ENCODE data around the gene TCP11L1. TPM values are rescaled to one million over a fixed set of nuclear protein-coding genes. Genes with fewer than 3 reads are reported as not detected.

Gene TCP11L1
- total and polyA plus RNA-seq, 2 of the 8 experiments (the other 6 are each of a cell fraction or from before 2014, with no cell fraction given), result 10.9 to 23.1 TPM

GRCh38 chr11:33045551-33046255 is 6.3 kb downstream of the TCP11L1 start:
- Histone ChIP-seq H3K4me2 (ENCODE audit: insufficient read depth in 1 of 2, low read depth in 2 of 2, low read length in 2 of 2) (no peak overlapping the region), H2AK5ac (ENCODE audit: low read depth, low read length) (no peak overlapping the region), H4K20me1 (replicated peaks in 1 of 2; ENCODE audit: control insufficient read depth in 1 of 2, insufficient read depth in 2 of 2, low read length in 2 of 2) (no peaks in the 10 kb centered on the region), H3K27ac (ENCODE audit: low read depth, low read length) (no peak overlapping the region), H3K56ac (replicated peaks; ENCODE audit: insufficient read length, low read depth, low read length) (no peak overlapping the region), H3K14ac (ENCODE audit: insufficient read length) (no peak overlapping the region), H3K79me1 (ENCODE audit: low read depth, low read length) (no peaks in the 10 kb centered on the region), H2BK5ac (ENCODE audit: low read depth, low read length) (no peak overlapping the region), H3K23me2 (ENCODE audit: low read depth, low read length) (no peaks in the 10 kb centered on the region), H3K9ac (replicated peaks in 1 of 4; ENCODE audit: extremely low read depth in 1 of 4, low read depth in 3 of 4, low read length in 3 of 4) (no peak overlapping the region), H4K5ac (ENCODE audit: insufficient read length, low read depth, low read length) (no peak overlapping the region), H3K4ac (replicated peaks; ENCODE audit: insufficient read length, low read depth, low read length) (no peak overlapping the region), H3K36me3 (ENCODE audit: control insufficient read depth in 2 of 4, insufficient read depth in 4 of 4, low read length in 3 of 4) (peaks cover 0 to 33% (median 11%) of the 10 kb centered on the region in 4 experiments; a peak in 4 of 8 replicates), H3K18ac (ENCODE audit: extremely low read depth, low read length) (no peak overlapping the region), H3K27me3 (replicated peaks in 1 of 4; ENCODE audit: control insufficient read depth in 3 of 4, extremely low read depth in 1 of 4, insufficient read depth in 3 of 4, low read length in 3 of 4) (no peaks in the 10 kb centered on the region), H4K8ac (ENCODE audit: extremely low read depth, insufficient read depth, low read length) (no peak overlapping the region), H2BK15ac (ENCODE audit: low read length) (no peak overlapping the region), H3K4me1 (replicated peaks in 1 of 4; ENCODE audit: control insufficient read depth in 3 of 4, insufficient read depth in 4 of 4, low read length in 3 of 4) (peaks cover 0 to 2% (median 0%) of the 10 kb centered on the region in 4 experiments; a peak in 2 of 7 replicates), H3K23ac (ENCODE audit: insufficient read length) (no peak overlapping the region), H2AFZ (ENCODE audit: low read length) (no peak overlapping the region), H2BK120ac (replicated peaks; ENCODE audit: low read depth, low read length) (no peak overlapping the region), H2BK12ac (ENCODE audit: low read depth, low read length) (no peak overlapping the region), H3K79me2 (ENCODE audit: control insufficient read depth in 1 of 2, insufficient read depth in 2 of 2, low read length in 2 of 2) (0 out of 4 replicates have a peak, but pooled peaks cover 0 to 3% of the 10 kb centered on the region in 2 experiments), H3K4me3 (ENCODE audit: extremely low read depth in 1 of 4, insufficient read depth in 2 of 4, low read depth in 3 of 4, low read length in 4 of 4) (no peak overlapping the region), H3K9me3 (ENCODE audit: insufficient read depth in 2 of 2, low read depth in 1 of 2, low read length in 1 of 2) (peaks cover 0 to 3% of the 10 kb centered on the region in 2 experiments; a peak in 1 of 4 replicates), H2BK20ac (ENCODE audit: low read length) (no peak overlapping the region), H4K91ac (replicated peaks; ENCODE audit: insufficient read length, low read length) (no peak overlapping the region)
- FAIRE-seq (no peak), DNase-seq (ENCODE audit: low read depth in 1 of 2, low spot score in 2 of 2) (no peak)
- CTCF ChIA-PET (ENCODE audit: partially characterized antibody), result interaction anchor here (0.8 to 1.2 kb wide), 2 partner anchors 42 to 86 kb away, joined by 3 to 4 read pairs; no protein-coding TSS in a partner anchor
- no peak for TF ChIP-seq CBX5 (IDR thresholded peaks at IDR 0.05; ENCODE audit: low read depth, low read length)
- no peak for TF ChIP-seq NANOG (IDR thresholded peaks at IDR 0.05; ENCODE audit: insufficient read depth, low read depth, low read length, poor library complexity, severe bottlenecking)
- TF ChIP-seq, protein P1, sequence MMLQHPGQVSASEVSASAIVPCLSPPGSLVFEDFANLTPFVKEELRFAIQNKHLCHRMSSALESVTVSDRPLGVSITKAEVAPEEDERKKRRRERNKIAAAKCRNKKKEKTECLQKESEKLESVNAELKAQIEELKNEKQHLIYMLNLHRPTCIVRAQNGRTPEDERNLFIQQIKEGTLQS (IDR thresholded peaks at IDR 0.05; ENCODE audit: insufficient read depth, low read depth, low read length), result no peak
- TF ChIP-seq EZH2 (IDR thresholded peaks at IDR 0.05; ENCODE audit: low read depth, low read length, severe bottlenecking), result no peak
- TF ChIP-seq KDM4A (IDR thresholded peaks at IDR 0.05; ENCODE audit: low read depth, low read length, severe bottlenecking), result no peak
- no peak for TF ChIP-seq USF2 (IDR thresholded peaks at IDR 0.05; ENCODE audit: low read length)
- TF ChIP-seq YY1 (IDR thresholded peaks at IDR 0.05; ENCODE audit: low read depth, low read length), result no peak
- no peak for TF ChIP-seq TBP (IDR thresholded peaks at IDR 0.05; ENCODE audit: low read depth, low read length)
- POLR2A ChIA-PET (ENCODE audit: partially characterized antibody), result interaction anchor here (1.1 kb wide), 1 partner anchor 30 kb away, joined by 3 read pairs; the partner anchor contains the start of gene DEPDC7
- WGBS, 2 experiments (ENCODE audit: extremely low coverage in 1 of 2, insufficient coverage in 1 of 2, insufficient read length in 1 of 2, insufficient replicate concordance in 2 of 2, low coverage in 1 of 2, low lambda C conversion rate in 2 of 2, missing lambda C conversion rate in 1 of 2), result 97% methylated on average over 8 of the region's 8 CpGs; no CpG with 5 or more reads in 1 of the 2 experiments
